GM12878 (cell line): ENCODE measurements around the gene NCLN. TPM values are rescaled to one million over a fixed set of nuclear protein-coding genes. Genes with fewer than 3 reads are reported as not detected.

ENCODE experiments used
- CTCF ChIP-seq, 3 experiments: IDR thresholded peaks in 2 of 3; conservative IDR thresholded peaks in 1 of 3; 2 replicates each; pipeline ENCODE4 v1.5.1; 2011; ENCODE audit warnings: low read depth in 3 of 3, low read length in 3 of 3, mild to moderate bottlenecking in 3 of 3, control low read depth in 2 of 3, moderate library complexity in 2 of 3, inconsistent platforms in 1 of 3, mixed read lengths in 1 of 3; ENCODE audit not compliant: control insufficient read depth in 2 of 3, insufficient read depth in 1 of 3; ENCODE audit errors: extremely low read depth in 1 of 3
- CUX1 ChIP-seq: IDR thresholded peaks from 2 replicates; pipeline ENCODE4 v1.6.1; 2012; ENCODE audit warnings: improper control_type of control experiment, low read depth, low read length; ENCODE audit not compliant: insufficient replicate concordance
- E2F4 ChIP-seq: IDR thresholded peaks from 2 replicates; pipeline ENCODE4 v1.6.1; 2012; ENCODE audit warnings: low read depth, low read length, improper control_type of control experiment
- MEF2B ChIP-seq: fragments of 450-650 bp; IDR thresholded peaks from 2 replicates; pipeline ENCODE4 v1.6.1; 2018; ENCODE audit warnings: mild to moderate bottlenecking, moderate library complexity; ENCODE audit not compliant: partially characterized antibody, poor library complexity, severe bottlenecking
- MYB ChIP-seq: fragments of 150-350 bp; IDR thresholded peaks from 2 replicates; pipeline ENCODE4 v1.6.1; 2014; ENCODE audit warnings: mild to moderate bottlenecking, low read depth, low read length, borderline replicate concordance
- SIN3A ChIP-seq: IDR thresholded peaks from 2 replicates; pipeline ENCODE4 v1.6.1; 2012; ENCODE audit warnings: low read depth, low read length, improper control_type of control experiment
- SKIL ChIP-seq: fragments of 450-650 bp; IDR thresholded peaks from 2 replicates; pipeline ENCODE4 v1.6.1; 2017; ENCODE audit warnings: mild to moderate bottlenecking, low read depth, inconsistent platforms; ENCODE audit not compliant: poor library complexity, severe bottlenecking
- SP1 ChIP-seq: IDR thresholded peaks from one replicate; pipeline ENCODE4 v1.6.1; 2011; ENCODE audit warnings: low read depth, low read length
- TBL1XR1 ChIP-seq: IDR thresholded peaks from 2 replicates; pipeline ENCODE4 v1.6.1; 2012; ENCODE audit warnings: low read depth, low read length, improper control_type of control experiment
- YY1 ChIP-seq: IDR thresholded peaks from 2 replicates; pipeline ENCODE4 v1.6.1; 2011; ENCODE audit warnings: low read depth, mild to moderate bottlenecking, low read length
- ZNF207 ChIP-seq: fragments of 450-650 bp; IDR thresholded peaks from 2 replicates; pipeline ENCODE4 v1.6.1; 2014; ENCODE audit warnings: antibody characterized with exemption, mild to moderate bottlenecking, borderline replicate concordance
- ZNF24 ChIP-seq: fragments of 450-650 bp; IDR thresholded peaks from 2 replicates; pipeline ENCODE4 v1.6.1; 2017; ENCODE audit warnings: antibody characterized with exemption, mild to moderate bottlenecking
- ZNF592 ChIP-seq: fragments of 450-650 bp; IDR thresholded peaks from 2 replicates; pipeline ENCODE4 v1.6.1; 2017; ENCODE audit warnings: mild to moderate bottlenecking, moderate library complexity
- polyA plus RNA-seq, 11 experiments: library from polyadenylated mRNA; depleted of rRNA in 4 of 11; unstranded in 6 of 11; stranded (reverse) in 5 of 11; fragments of >200 nt; fragmentation: Nextera tagmentation in 4 of 11; fragmentation: Illumina TruSeq in 1 of 11; extraction: Ambion mirVana in 4 of 11; extraction: Trizol in 1 of 11; gene quantifications; 1 replicate in 1 of 11; 2 replicates in 10 of 11; pipeline versions ENCODE4 v1.2.1 to v1.2.3, GENCODE V29; 2011 to 2016; ENCODE audit warnings: inconsistent platforms in 2 of 11, missing spikeins in 2 of 11, low read depth in 1 of 11
- total RNA-seq, 4 experiments: library from RNA; depleted of rRNA in 3 of 4; stranded (reverse); fragments of >200 nt in 3 of 4; fragmentation: Illumina TruSeq in 1 of 4; extraction: Trizol in 1 of 4; gene quantifications; 2 replicates each; pipeline versions ENCODE4 v1.2.1 to v1.2.3, GENCODE V29; 2013 to 2021

The NCLN gene
- total and polyA plus RNA-seq, 10 of the 15 experiments (the other 5 are each of a cell fraction or from before 2014, with no cell fraction given) = 2.2 to 79.1 (median 36.0) TPM

GRCh38 chr19:3154957-3155736 is 30.6 kb upstream of the NCLN start (continued):
- no peak for TF ChIP-seq CTCF (IDR thresholded peaks at IDR 0.05 in 2 of 3, conservative IDR thresholded peaks at IDR 0.05 in 1 of 3; ENCODE audit: control insufficient read depth in 2 of 3, extremely low read depth in 1 of 3, insufficient read depth in 1 of 3, low read depth in 3 of 3, low read length in 3 of 3)
- peak; percentile 33 for TF ChIP-seq SKIL
- TF ChIP-seq MYB = peak; percentile 84; the same call in 1 of the 2 replicates
- TF ChIP-seq SP1 = peak; percentile 80
- no peak for TF ChIP-seq ZNF592
- no peak for TF ChIP-seq E2F4
- no peak for TF ChIP-seq TBL1XR1
- peak; percentile 45; the same call in 1 of the 2 replicates for TF ChIP-seq YY1
- no peak for TF ChIP-seq ZNF24
- TF ChIP-seq CUX1 = no peak
- no peak for TF ChIP-seq SIN3A
- no peak for TF ChIP-seq ZNF207
- TF ChIP-seq MEF2B = peak; percentile 99
